SK-N-DZ (cell line): ENCODE data around the gene DLGAP4. TPM values are rescaled to one million over a fixed set of nuclear protein-coding genes. Genes with fewer than 3 reads are reported as not detected.

ENCODE experiments used
- DNase-seq: peaks from one replicate; pipeline ENCODE4 v3.0.0-alpha.2; 2015; ENCODE audit warnings: low spot score
- polyA plus RNA-seq, 2 experiments: library from polyadenylated mRNA; depleted of rRNA; stranded (reverse); fragments of >200 nt; gene quantifications; 2 replicates each; pipeline ENCODE4 v1.2.3, GENCODE V29; 2014

Gene DLGAP4
- 32.8 and 35.8 TPM in 2 replicates for polyA plus RNA-seq (2014; cell fraction: cytosol; rRNA removed)
- 33.4 and 89.1 TPM in 2 replicates for polyA plus RNA-seq (2014; cell fraction: nucleus; rRNA removed)

- no peak for DNase-seq
Observed at GRCh38 chr20:36305602-36306551, at the start of gene DLGAP4. Gene DLGAP4 (plus strand): TSS chr20:36306339. CDS start chr20:36431718, 125,379 bp downstream.

- no peak for DNase-seq
Observed at GRCh38 chr20:36259177-36260061, 46.7 kb upstream of the DLGAP4 start.

GRCh38 chr20:36260316-36260715 lies 45.8 kb upstream of the DLGAP4 start:
- no peak for DNase-seq

GRCh38 chr20:36261389-36262105 lies 44.6 kb upstream of the DLGAP4 start:
- DNase-seq: no peak

GRCh38 chr20:36262440-36262839 lies 43.7 kb upstream of the DLGAP4 start:
- DNase-seq: no peak

GRCh38 chr20:36264426-36265246 lies 41.5 kb upstream of the DLGAP4 start:
- no peak for DNase-seq

GRCh38 chr20:36266189-36266588 lies 40.0 kb upstream of the DLGAP4 start:
- DNase-seq: no peak

- DNase-seq: no peak
Observed at GRCh38 chr20:36267605-36268381, 38.3 kb upstream of the DLGAP4 start.

GRCh38 chr20:36268440-36269342 lies 37.4 kb upstream of the DLGAP4 start:
- no peak for DNase-seq

GRCh38 chr20:36269507-36269906 lies 36.6 kb upstream of the DLGAP4 start:
- no peak for DNase-seq

GRCh38 chr20:36270744-36271638 lies 35.1 kb upstream of the DLGAP4 start:
- peak; percentile 40 for DNase-seq

- no peak for DNase-seq
Observed at GRCh38 chr20:36271639-36272546, 34.2 kb upstream of the DLGAP4 start.

- no peak for DNase-seq
Observed at GRCh38 chr20:36272547-36273220, 33.5 kb upstream of the DLGAP4 start.

- DNase-seq: peak; percentile 51
Observed at GRCh38 chr20:36273414-36274180, 32.5 kb upstream of the DLGAP4 start.

- peak; percentile 87 for DNase-seq
Observed at GRCh38 chr20:36274181-36274841, 31.8 kb upstream of the DLGAP4 start.
